Tibial nerve (tissue), 4 donors: ENCODE results near the gene ITGB1.

Experiments
- EP300 ChIP-seq, 2 donors: sonication (generic); formaldehyde crosslinking; IDR thresholded peaks; one replicate each; pipeline ENCODE4 v1.6.1; 2017; ENCODE audit warnings: antibody characterized with exemption in 2 of 2, mild to moderate bottlenecking in 1 of 2
- POLR2A ChIP-seq, 2 donors: fragments of 450-650 bp; IDR thresholded peaks; one replicate each; pipeline ENCODE4 v1.6.1; 2017; ENCODE audit warnings: antibody characterized with exemption in 2 of 2, mild to moderate bottlenecking in 2 of 2, moderate library complexity in 2 of 2
- TF ChIP-seq, protein P1 (sequence below), 5 experiments: fragments of 200-600 bp in 3 of 5; fragments of 450-650 bp in 2 of 5; sonication (generic) in 3 of 5; IDR thresholded peaks; one replicate each; pipeline ENCODE4 v1.5.1; 2016 to 2019; ENCODE audit warnings: antibody characterized with exemption in 5 of 5, mild to moderate bottlenecking in 3 of 5, moderate library complexity in 2 of 5

DNA sequence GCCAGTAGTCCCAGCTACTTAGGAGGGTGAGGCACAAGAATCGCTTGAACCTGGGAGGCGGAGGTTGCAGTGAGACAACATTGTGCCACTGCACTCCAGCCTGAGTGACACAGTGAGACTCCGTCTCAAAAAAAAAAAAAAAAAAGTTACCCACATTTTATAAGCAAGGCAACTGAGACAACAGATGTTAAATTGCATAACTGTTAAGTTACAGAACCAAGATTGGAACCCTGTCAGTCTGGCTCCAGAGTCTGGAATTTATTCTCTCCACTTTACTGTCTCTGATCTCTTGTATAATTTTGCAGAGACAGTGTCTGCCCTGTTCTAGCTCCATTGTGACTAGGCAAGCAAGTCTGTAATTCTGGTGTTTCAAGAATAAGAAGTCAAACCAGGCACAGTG, 6.2 kb upstream of the ITGB1 start:
- TF ChIP-seq, protein P1, sequence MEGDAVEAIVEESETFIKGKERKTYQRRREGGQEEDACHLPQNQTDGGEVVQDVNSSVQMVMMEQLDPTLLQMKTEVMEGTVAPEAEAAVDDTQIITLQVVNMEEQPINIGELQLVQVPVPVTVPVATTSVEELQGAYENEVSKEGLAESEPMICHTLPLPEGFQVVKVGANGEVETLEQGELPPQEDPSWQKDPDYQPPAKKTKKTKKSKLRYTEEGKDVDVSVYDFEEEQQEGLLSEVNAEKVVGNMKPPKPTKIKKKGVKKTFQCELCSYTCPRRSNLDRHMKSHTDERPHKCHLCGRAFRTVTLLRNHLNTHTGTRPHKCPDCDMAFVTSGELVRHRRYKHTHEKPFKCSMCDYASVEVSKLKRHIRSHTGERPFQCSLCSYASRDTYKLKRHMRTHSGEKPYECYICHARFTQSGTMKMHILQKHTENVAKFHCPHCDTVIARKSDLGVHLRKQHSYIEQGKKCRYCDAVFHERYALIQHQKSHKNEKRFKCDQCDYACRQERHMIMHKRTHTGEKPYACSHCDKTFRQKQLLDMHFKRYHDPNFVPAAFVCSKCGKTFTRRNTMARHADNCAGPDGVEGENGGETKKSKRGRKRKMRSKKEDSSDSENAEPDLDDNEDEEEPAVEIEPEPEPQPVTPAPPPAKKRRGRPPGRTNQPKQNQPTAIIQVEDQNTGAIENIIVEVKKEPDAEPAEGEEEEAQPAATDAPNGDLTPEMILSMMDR (IDR thresholded peaks at IDR 0.05): no peak
- no peak for TF ChIP-seq POLR2A (IDR thresholded peaks at IDR 0.05)
- no peak for TF ChIP-seq EP300 (IDR thresholded peaks at IDR 0.05)
